Kidney capillary endothelial cell (primary cell): ENCODE results near the gene DUOX2.
"Not testable (repeated sequence)": the region's sequence is repeated elsewhere in the genome, so short reads cannot be mapped to it uniquely, and the experiment has no call there.

Source experiments
- DNase-seq: peaks from one replicate; pipeline ENCODE4 v3.0.0-alpha.2; 2018; ENCODE audit warnings: low spot score

Gene DUOX2

DNA sequence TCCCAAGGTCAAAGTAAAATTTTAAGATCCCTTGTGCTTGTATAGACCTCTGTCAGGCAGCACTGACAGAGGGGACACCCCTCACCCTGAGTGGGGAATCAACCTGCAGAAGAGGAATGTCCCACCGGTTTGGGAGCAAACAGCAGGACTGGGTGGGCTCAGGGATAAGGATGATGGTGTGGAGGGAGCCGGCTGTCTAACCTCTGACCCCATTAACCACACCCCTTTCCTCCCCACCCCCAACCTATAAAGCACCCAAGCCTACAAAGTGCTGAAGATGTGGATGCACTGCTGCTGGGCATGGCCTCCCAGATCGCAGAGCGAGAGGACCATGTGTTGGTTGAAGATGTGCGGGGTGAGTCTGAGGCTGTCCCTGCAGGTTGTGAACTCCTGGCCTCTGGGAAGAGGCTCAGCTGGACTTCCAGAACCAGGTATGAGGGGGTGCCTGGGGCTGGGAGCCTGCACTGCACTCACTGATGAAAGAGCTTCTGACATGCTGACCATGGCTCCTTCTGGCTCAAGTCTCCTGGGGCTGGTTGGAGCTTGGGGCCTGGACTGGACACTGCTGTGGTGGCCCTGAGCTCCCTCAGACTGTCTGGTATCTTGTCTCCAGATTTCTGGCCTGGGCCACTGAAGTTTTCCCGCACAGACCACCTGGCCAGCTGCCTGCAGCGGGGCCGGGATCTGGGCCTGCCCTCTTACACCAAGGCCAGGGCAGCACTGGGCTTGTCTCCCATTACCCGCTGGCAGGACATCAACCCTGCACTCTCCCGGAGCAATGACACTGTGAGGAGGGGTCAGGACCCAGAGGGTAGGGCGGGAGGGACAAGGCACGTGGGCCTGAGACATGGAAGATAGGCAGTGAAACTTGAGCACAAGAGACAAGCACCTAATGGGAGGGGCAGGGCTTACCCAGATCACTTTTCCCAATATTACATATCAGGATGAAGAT lies 25.1 kb upstream of the DUOX2 start:
- no peak for DNase-seq

DNA sequence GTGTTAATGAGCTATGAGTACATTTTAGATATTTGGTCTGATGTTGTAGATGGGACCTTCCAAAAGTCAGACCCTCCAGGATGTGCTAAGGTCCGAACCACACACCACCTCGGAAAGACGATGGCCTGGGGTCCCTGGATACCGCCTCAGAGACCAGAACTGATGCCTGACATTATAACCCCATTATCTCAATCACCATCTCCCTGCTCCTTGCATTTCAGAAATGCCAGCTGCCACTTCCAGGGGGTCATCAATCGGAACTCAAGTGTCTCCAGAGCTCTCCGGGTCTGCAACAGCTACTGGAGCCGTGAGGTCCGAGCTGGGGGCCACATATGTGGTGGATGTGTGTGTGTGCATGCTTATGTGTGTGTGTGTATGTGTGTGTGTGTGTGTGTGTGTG lies 23.7 kb upstream of the DUOX2 start:
- no peak for DNase-seq

GRCh38 chr15:45136378-45136764 lies 22.4 kb upstream of the DUOX2 start:
- no peak for DNase-seq

DNA sequence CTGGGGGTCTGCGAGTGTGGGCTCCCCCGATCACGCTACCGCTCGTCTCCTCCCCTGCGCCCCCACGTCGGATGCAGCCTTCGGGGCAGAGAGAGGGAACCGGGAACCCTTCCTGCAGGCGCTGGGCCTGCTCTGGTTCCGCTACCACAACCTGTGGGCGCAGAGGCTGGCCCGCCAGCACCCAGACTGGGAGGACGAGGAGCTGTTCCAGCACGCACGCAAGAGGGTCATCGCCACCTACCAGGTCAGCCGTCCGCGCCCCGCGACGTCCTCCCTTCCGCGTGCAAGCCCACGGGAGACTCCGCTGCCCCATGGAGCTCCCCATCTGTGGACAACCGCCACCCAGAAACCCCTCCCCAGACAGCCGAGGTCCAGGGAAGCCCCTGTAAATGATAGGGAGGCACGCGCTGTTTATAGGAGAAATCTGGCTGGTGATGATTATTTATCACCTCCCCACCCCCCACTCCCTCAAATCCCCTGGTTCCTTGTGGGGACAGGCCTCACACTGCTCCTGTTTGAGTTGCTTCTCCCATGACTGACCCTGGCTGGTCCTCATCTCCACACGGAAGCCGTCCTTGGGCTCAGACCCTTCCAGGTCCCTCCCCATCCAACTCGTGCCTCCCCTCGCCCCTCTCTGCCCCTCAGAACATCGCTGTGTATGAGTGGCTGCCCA lies 21.9 kb upstream of the DUOX2 start:
- not testable (repeated sequence) for DNase-seq

DNA sequence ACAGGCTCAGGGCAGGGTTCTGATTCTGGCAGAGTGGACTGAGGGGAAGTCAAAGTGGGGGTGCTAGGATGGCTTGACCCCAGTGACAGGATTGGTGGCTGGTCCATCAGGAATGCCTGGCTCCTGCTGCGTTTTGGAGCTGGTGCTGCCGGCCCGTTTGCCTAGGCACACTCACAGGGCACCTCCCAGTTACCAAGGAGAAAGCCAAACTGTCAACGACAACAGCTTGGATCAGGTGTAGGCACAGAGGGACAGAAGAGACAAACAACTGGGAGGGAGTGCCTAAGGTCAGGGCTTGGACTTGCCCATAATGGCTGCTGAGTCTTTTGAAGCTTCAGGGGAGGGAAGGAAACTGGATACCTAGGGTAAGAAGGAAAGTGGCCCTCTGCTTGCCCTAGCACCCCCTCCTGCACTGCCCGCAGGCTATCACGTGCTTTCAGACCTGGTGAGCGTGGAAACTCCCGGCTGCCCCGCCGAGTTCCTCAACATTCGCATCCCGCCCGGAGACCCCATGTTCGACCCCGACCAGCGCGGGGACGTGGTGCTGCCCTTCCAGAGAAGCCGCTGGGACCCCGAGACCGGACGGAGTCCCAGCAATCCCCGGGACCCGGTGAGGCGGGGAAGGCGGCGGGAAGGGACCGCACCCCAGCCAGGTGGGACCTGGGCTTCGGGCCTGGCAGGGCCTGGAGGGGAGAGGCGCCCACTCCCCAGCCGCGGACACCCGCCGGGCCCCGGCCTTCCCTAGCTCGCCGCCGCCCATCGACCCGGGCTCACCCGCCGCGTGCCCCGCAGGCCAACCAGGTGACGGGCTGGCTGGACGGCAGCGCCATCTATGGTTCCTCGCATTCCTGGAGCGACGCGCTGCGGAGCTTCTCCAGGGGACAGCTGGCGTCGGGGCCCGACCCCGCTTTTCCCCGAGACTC lies 21.0 kb upstream of the DUOX2 start:
- DNase-seq, result no peak

- no peak for DNase-seq
These were observed 20.1 kb upstream of the DUOX2 start for GRCh38 chr15:45134046-45134445.

DNA sequence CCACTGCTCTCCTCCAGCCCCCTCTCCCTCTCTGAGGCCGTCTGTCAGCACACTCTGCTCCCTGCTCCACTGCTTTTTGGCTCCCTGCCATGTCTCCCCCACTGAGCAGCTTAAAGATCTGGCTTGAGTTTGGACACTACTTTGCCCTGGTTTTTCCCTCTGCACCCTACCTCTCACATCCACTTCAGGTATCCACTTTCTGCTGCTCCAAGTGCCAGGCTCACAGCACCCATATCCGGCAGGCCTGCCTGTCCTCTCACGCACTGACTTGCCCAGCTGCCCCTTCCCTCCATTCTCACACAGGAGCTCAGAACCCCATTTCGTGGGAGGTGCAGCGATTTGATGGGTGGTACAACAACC lies 19.6 kb upstream of the DUOX2 start:
- DNase-seq, result no peak

DNA sequence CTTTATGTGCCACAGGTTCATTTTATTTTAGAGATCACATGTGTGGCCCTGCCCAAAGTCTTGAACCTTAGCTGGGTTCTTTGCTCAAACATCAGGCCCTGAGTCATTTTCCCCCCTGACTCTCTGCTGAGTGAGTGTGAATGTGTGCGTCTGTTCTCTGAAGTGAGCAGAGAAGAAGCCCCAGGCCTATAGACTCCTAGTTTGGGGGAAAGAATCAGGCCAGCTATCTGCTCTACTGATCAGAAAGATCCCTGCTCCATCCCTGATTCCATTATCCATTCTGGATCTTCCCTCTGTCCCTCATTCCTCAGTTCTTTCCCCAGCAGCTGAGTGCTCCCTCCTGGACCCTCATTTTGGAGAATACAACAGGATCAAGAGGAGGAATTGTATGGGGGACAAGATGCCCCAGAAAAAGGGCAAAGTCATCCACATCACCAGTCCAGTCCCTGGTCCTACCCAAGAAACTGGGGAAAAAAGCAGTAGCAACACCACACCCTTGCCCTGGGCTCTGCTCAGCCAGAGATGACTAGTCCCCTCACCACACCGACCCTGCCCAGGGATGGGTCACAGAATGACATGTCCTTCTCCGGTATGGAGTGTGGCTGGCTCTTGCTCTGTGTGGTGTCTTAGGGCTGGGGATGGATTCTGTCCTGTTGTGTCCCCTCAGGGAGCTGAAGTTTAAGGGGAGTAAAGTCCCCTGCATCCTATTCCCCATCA lies 19.0 kb upstream of the DUOX2 start:
- no peak for DNase-seq

DNA sequence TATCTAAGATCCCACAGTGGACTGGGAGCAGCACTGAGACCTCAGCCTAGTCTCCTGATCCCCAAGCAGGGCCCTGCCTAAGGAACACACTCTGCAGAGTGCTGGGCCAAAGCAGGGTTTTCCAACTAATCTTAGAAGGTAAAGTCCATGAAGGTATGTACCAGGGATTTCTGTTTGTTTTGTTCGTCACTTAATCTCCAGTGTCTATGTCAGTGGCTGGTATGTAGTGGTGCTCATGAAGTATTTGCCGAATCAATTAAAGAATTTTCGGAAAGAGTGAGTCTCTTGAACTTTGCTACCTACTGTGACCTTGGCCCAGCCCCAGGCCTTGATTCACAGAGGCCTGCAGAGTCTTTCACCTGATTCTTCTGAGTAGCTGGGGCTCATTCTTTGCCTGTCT lies 17.5 kb upstream of the DUOX2 start:
- DNase-seq, result no peak

DNA sequence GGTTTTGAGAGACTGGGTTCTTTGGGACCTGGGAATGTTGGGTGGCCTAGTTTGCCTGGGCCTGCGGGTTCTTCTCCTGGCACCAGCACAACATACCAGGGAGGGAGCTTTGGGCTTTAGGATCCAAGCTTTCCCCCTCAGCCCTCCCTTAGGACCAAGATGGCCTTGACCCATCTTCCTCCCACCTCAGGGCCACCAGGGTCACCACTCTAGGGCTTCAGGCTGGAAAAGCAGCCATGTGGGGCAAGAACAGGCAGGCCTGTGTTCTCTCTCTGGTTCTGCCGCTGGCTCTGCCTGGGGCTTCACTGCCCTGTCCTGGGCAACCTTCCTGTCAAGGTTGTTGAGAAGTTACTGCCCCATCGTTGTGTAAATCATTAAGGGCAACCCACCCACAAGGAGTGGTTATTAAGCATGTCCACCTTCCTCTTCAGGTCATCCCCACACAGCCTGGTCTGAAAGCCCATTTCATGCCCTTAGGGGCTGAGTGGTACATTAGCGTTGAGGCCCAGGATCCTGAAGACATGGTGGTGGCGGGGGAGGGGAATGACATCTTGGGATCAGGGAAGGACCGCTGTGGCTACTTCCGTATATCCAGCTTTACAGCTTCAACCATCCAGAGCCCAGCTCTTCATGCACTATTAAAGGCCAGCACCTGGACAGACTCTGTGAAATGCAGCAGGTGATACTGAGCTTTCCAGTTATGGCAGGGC lies 16.5 kb upstream of the DUOX2 start:
- DNase-seq, result no peak

DNA sequence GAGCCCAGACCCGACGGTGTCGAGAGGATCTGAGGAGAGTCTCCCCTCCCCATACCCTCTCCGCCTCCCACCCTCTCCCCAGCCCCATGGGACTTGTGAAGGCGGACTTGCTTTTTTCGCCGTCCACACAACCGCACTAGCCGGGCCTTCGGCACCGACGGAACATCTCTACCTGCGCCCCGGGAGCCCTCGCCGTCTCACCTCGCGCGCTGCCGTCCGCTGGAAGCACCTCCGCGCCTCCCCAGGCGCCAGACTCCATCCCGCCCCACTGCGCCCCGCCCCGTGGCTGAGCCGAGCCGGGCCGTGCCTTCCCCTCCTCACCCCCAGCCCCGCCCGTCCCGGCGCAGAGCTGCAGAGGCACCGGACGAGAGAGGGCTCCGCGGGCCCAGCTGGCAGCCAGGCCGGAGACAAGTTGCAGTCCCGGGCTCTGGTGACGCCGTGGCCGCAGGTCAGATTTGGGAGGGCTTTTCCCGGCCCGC lies 15.7 kb upstream of the DUOX2 start, which contains the start of the genes DUOX1 and DUOXA1:
Gene DUOX1, plus strand, starts transcription at position 344 of the 479 bp plus-strand sequence. CDS start 1,973 bp downstream, outside the sequence.
Gene DUOXA1, minus strand, starts transcription at position 229 of the 479 bp plus-strand sequence. CDS start 6,865 bp downstream, outside the sequence.
- DNase-seq, result no peak

- DNase-seq, result no peak
These were observed 15.1 kb upstream of the DUOX2 start for GRCh38 chr15:45128971-45129639.

- DNase-seq, result no peak
These were observed 12.7 kb upstream of the DUOX2 start for GRCh38 chr15:45126535-45127158.

DNA sequence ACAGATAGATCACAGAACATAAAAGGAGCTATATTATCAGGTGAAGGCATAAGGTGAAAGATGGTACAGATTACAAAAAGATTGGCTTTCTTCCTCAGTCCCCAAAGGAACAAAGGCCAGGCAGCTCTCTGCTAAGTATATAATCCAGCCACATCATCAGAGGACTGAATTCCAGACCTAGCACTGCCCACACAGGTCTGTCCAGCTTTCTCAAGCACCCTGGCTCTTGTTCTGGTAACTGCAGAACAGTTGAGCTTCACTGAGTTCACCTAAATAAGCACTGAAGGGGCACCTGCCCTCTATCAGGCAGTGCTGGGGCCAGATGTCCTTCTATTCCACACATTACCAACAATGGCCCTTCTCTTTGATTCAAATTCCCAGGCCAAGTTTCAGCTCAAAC lies 9.4 kb upstream of the DUOX2 start:
- no peak for DNase-seq

DNA sequence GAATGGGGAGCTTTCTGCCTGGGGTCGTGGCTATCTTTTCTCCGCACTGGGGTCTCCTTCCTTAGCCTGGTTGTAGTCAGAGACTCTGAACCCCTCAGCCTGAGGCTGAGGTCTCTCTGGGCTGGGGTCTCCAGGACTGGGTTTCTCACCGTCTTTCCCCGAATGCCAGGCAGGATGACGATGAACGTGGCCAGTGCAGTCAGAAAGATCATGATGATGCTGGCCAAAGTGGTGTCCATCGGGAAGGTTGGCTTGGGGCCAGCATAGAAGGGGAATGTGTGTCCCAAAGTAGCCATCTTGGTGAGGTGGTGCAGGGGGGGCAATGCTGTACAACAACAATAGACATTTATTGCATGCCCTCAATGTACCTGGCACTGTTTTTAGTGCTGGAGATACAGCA lies 8.7 kb upstream of the DUOX2 start:
- DNase-seq, result no peak

DNA sequence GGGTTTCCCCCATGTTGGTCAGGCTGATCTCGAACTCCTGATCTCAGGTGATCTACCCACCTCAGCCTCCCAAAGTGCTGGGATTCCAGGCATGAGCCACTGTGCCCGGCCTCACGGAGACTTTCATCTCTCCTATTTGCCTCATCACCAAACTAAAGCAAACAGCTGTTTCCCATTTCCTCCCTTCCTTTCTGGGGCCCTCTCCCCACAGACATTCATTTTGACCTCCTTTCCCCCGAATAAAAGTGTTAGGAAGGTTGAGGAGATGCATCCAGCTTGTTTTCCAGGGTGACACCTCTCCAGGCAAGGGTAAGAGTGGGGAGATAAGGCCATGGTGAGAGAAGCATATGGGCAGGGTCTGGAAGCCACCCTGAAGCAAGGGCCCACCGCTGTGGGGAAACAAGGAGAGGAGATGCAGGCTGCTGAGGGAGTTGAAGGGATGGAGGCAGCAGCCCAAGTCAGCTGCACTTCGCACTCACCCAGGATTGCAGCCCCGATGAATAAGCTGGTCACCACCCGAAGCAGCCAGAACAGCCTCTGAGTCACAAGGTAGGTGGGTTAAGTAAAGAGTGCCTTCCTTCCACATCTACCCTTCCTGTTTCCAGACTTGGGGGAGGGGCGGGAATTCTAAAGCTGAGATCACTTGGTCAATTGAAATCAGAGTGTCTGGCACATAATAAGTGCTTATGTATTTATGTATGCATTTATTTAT lies 7.9 kb upstream of the DUOX2 start:
- DNase-seq, result peak; percentile 84

DNA sequence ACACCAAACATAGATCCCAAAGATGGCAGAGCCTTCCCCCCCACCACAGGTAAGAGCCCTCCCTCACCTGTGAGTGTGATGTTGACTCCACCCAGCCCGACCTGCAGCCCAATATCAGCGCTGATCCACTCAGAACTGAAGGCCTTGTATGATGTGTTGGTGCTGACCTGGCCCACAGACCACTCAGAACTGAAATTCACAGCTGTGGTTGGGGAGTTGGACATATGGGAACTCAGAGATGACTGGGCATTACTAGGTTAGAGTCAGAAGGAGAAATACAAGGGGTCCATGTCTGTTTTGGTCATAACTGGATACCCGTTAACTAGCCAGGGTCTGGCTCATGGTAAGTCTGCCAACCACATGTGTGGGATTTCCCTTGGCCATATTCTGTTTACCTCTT lies 7.0 kb upstream of the DUOX2 start:
- no peak for DNase-seq

- DNase-seq, result no peak
These were observed 6.4 kb upstream of the DUOX2 start for GRCh38 chr15:45120081-45120972.
